ENCODE measurements around the gene CSF2. TPM values are rescaled to one million over a fixed set of nuclear protein-coding genes. Genes with fewer than 3 reads are reported as not detected.

Gene CSF2
- polyA plus RNA-seq, 1 of the 3 experiments (the other 2 are of a cell fraction), result 0.97 TPM

GRCh38 chr5:132079081-132079480, 5.5 kb downstream of the CSF2 start:
- Histone ChIP-seq H3K4me1 (ENCODE audit: control insufficient read depth in 1 of 2, insufficient read depth in 2 of 2, low read depth in 1 of 2, low read length in 1 of 2) (no peaks in the 10 kb centered on the region), H2AFZ (ENCODE audit: low read depth) (no peak overlapping the region), H3K9ac (no peak overlapping the region), H3K27me3 (ENCODE audit: insufficient read depth) (no peaks in the 10 kb centered on the region), H3K27ac (ENCODE audit: low read depth in 2 of 2, low read length in 1 of 2) (no peak overlapping the region), H3K4me2 (no peak overlapping the region), H3K79me2 (ENCODE audit: insufficient read depth) (no peaks in the 10 kb centered on the region), H3F3A (replicated peaks; ENCODE audit: insufficient read depth) (no peaks in the 10 kb centered on the region), H3K9me3 (no peaks in the 10 kb centered on the region), H3K4me3 (ENCODE audit: low read depth in 2 of 2, low read length in 1 of 2) (no peak overlapping the region), H3K9me2 (no peaks in the 10 kb centered on the region), H4K20me1 (ENCODE audit: insufficient read depth) (no peaks in the 10 kb centered on the region), H3K36me3 (replicated peaks in 1 of 2; ENCODE audit: control insufficient read depth in 1 of 2, insufficient read depth in 2 of 2, low read length in 1 of 2) (no peaks in the 10 kb centered on the region)
- TF ChIP-seq NRF1 (IDR thresholded peaks at IDR 0.05; ENCODE audit: low read depth, low read length), result no peak
- TF ChIP-seq EP300 (IDR thresholded peaks at IDR 0.05; ENCODE audit: borderline replicate concordance in 1 of 2, low read depth in 1 of 2, low read length in 1 of 2), result no peak
- TF ChIP-seq TCF12 (IDR thresholded peaks at IDR 0.05), result no peak
- no peak for TF ChIP-seq GATA2 (CRISPR knock-in tag; IDR thresholded peaks at IDR 0.05)
- no peak for TF ChIP-seq USF1 (IDR thresholded peaks at IDR 0.05; ENCODE audit: borderline replicate concordance, low read depth)
- no peak for TF ChIP-seq TAF1 (IDR thresholded peaks at IDR 0.05; ENCODE audit: borderline replicate concordance, low read depth, low read length)
- no peak for TF ChIP-seq RXRA (IDR thresholded peaks at IDR 0.05; ENCODE audit: borderline replicate concordance, low read depth)
- TF ChIP-seq RCOR1 (IDR thresholded peaks at IDR 0.05; ENCODE audit: low read length), result no peak
- no peak for TF ChIP-seq YY1 (IDR thresholded peaks at IDR 0.05; ENCODE audit: low read depth)
- TF ChIP-seq FOXM1 (IDR thresholded peaks at IDR 0.05; ENCODE audit: low read depth), result no peak
- no peak for TF ChIP-seq CTCF (IDR thresholded peaks at IDR 0.05)
- 74% methylated on average over 4 of the region's 4 CpGs for WGBS (ENCODE audit: low lambda C conversion rate)
- ChIA-PET CTCF (interaction anchor here (1.0 to 2.7 kb wide), 2 partner anchors 13 to 15 kb away, joined by 3 to 21 read pairs; no protein-coding TSS in a partner anchor), POLR2A (no interaction called here)
- DNase-seq, result no peak

GRCh38 chr5:132079619-132080018, 6.0 kb downstream of the CSF2 start:
- Histone ChIP-seq H3K36me3 (replicated peaks in 1 of 2; ENCODE audit: control insufficient read depth in 1 of 2, insufficient read depth in 2 of 2, low read length in 1 of 2) (no peaks in the 10 kb centered on the region), H2AFZ (ENCODE audit: low read depth) (no peak overlapping the region), H4K20me1 (ENCODE audit: insufficient read depth) (no peaks in the 10 kb centered on the region), H3K79me2 (ENCODE audit: insufficient read depth) (no peaks in the 10 kb centered on the region), H3F3A (replicated peaks; ENCODE audit: insufficient read depth) (no peaks in the 10 kb centered on the region), H3K4me3 (ENCODE audit: low read depth in 2 of 2, low read length in 1 of 2) (no peak overlapping the region), H3K9me2 (no peaks in the 10 kb centered on the region), H3K9me3 (no peaks in the 10 kb centered on the region), H3K9ac (no peak overlapping the region), H3K4me1 (ENCODE audit: control insufficient read depth in 1 of 2, insufficient read depth in 2 of 2, low read depth in 1 of 2, low read length in 1 of 2) (no peaks in the 10 kb centered on the region), H3K27ac (ENCODE audit: low read depth in 2 of 2, low read length in 1 of 2) (no peak overlapping the region), H3K27me3 (ENCODE audit: insufficient read depth) (no peaks in the 10 kb centered on the region), H3K4me2 (no peak overlapping the region)
- TF ChIP-seq USF1 (IDR thresholded peaks at IDR 0.05; ENCODE audit: borderline replicate concordance, low read depth) (no peak), RXRA (IDR thresholded peaks at IDR 0.05; ENCODE audit: borderline replicate concordance, low read depth) (no peak), NFIC (IDR thresholded peaks at IDR 0.05; ENCODE audit: borderline replicate concordance) (no peak)
- no peak for DNase-seq
- CTCF ChIA-PET, result interaction anchor here (0.9 to 1.3 kb wide), 4 partner anchors 12 to 490 kb away, joined by 3 to 6 read pairs (median 3); no protein-coding TSS in a partner anchor
- 72% methylated on average over 2 of the region's 3 CpGs for WGBS (ENCODE audit: low lambda C conversion rate)
- POLR2A ChIA-PET, result no interaction called here
